Kidney (tissue), 14 donors: ENCODE data around the gene SEZ6L. TPM values are rescaled to one million over a fixed set of nuclear protein-coding genes. Genes with fewer than 3 reads are reported as not detected.

Experiments
- DNase-seq, 5 donors: peaks; one replicate each; pipeline ENCODE4 v3.0.0-alpha.2; 2013 to 2020
- FAIRE-seq: peaks from 2 replicates; lab custom pipeline; 2012; peaks lifted over from hg19 to GRCh38; lab: Jason Lieb, UNC
- H3K27ac ChIP-seq, 2 donors: one replicate each; pipeline ENCODE4 v1.7.0; 2013; ENCODE audit warnings: low read depth in 2 of 2, low read length in 2 of 2, inconsistent platforms in 1 of 2
- H3K27me3 ChIP-seq: one replicate; pipeline ENCODE4 v1.7.1; 2013; ENCODE audit warnings: low read length, inconsistent platforms; ENCODE audit not compliant: control insufficient read depth, insufficient read depth
- H3K36me3 ChIP-seq, 3 donors: one replicate each; pipeline versions ENCODE4 v1.7.0 to v1.7.1; 2013; ENCODE audit warnings: low read length in 3 of 3, control low read depth in 1 of 3, inconsistent platforms in 1 of 3; ENCODE audit not compliant: insufficient read depth in 3 of 3, control insufficient read depth in 2 of 3
- H3K4me1 ChIP-seq, 3 donors: one replicate each; pipeline versions ENCODE4 v1.7.0 to v1.7.1; 2013; ENCODE audit warnings: low read length in 3 of 3, inconsistent platforms in 1 of 3, low read depth in 1 of 3; ENCODE audit not compliant: control insufficient read depth in 2 of 3, insufficient read depth in 2 of 3
- H3K4me3 ChIP-seq, 3 donors: one replicate each; pipeline versions ENCODE4 v1.7.0 to v1.8.1; 2013; ENCODE audit warnings: low read length in 3 of 3, control low read depth in 1 of 3, inconsistent platforms in 1 of 3
- H3K9ac ChIP-seq, 3 donors: one replicate each; pipeline versions ENCODE4 v1.7.0 to v1.7.1; 2013; ENCODE audit warnings: low read length in 3 of 3, control low read depth in 1 of 3, inconsistent platforms in 1 of 3
- H3K9me3 ChIP-seq, 3 donors: one replicate each; pipeline versions ENCODE4 v1.7.0 to v1.7.1; 2013; ENCODE audit warnings: low read length in 3 of 3, control low read depth in 1 of 3, inconsistent platforms in 1 of 3; ENCODE audit not compliant: control insufficient read depth in 2 of 3, insufficient read depth in 1 of 3
- CTCF ChIP-seq: IDR thresholded peaks from 3 replicates; pipeline ENCODE4 v1.5.1; 2012; ENCODE audit warnings: mild to moderate bottlenecking, moderate library complexity, borderline replicate concordance; ENCODE audit not compliant: insufficient read depth; ENCODE audit errors: extremely low read depth
- intact Hi-C: fragments of 100-400 bp; cut with DNase I; formaldehyde crosslinking; loops from one replicate; pipeline ENCODE4 v1.11.1; 2022
- polyA plus RNA-seq: library from polyadenylated mRNA; stranded (reverse); fragments of 350-450 nt; fragmentation: Illumina TruSeq; extraction: RNeasy Lipid Tissue Mini Kit (QIAGEN cat#74804); gene quantifications from one replicate; pipeline ENCODE4 v1.2.3, GENCODE V29; 2014; ENCODE audit warnings: low read depth, low replicate concordance; ENCODE audit not compliant: insufficient read depth
- total RNA-seq: library from RNA; stranded (reverse); fragmentation: NEBNext Ultra II Directional; extraction: Animal tissue kit (Norgen Biotek cat#: 25700); gene quantifications from one replicate; pipeline ENCODE4 v1.2.1, GENCODE V29; 2021
- donor health status: control.
- donor health status: control.
- donor health status: control.
- donor health status: control.
- donor health status: control.
- donor health status: DM: yes; HTN: yes; CAD: no.
- donor health status: Normal renal cell carcinoma (clear cell type).

Gene SEZ6L
- total and polyA plus RNA-seq, 2 donors from 2014 or later, result 0.09 to 0.19 TPM

- H3K27ac ChIP-seq, result no peak overlapping the region
- TF ChIP-seq CTCF, result no peak
- no peak for DNase-seq
- H3K9me3 ChIP-seq, result no peaks in the 10 kb centered on the region
- no peak for FAIRE-seq
- no peaks in the 10 kb centered on the region for H3K4me1 ChIP-seq
- no peak overlapping the region for H3K9ac ChIP-seq
- no peaks in the 10 kb centered on the region for H3K27me3 ChIP-seq
- intact Hi-C loops, result no loop called here
- H3K4me3 ChIP-seq, result no peak overlapping the region
- no peaks in the 10 kb centered on the region for H3K36me3 ChIP-seq
Measured at GRCh38 chr22:26414347-26414746, 245.1 kb downstream of the SEZ6L start.

GRCh38 chr22:26416256-26416655 is 247.0 kb downstream of the SEZ6L start:
- intact Hi-C loops, result no loop called here
- H3K27ac ChIP-seq, result no peak overlapping the region
- DNase-seq (no peak), FAIRE-seq (no peak)
- H3K27me3 ChIP-seq, result no peaks in the 10 kb centered on the region
- no peak overlapping the region for H3K9ac ChIP-seq
- no peaks in the 10 kb centered on the region for H3K4me1 ChIP-seq
- H3K9me3 ChIP-seq, result no peaks in the 10 kb centered on the region
- no peak for TF ChIP-seq CTCF
- no peaks in the 10 kb centered on the region for H3K36me3 ChIP-seq
- no peak overlapping the region for H3K4me3 ChIP-seq

GRCh38 chr22:26416670-26417276 is 247.5 kb downstream of the SEZ6L start:
- DNase-seq (peak in 1 of 5 donors; percentile 23), FAIRE-seq (no peak)
- H3K9me3 ChIP-seq, result no peaks in the 10 kb centered on the region
- H3K36me3 ChIP-seq, result no peaks in the 10 kb centered on the region
- H3K9ac ChIP-seq, result no peak overlapping the region
- H3K4me1 ChIP-seq, result no peaks in the 10 kb centered on the region
- TF ChIP-seq CTCF, result no peak
- intact Hi-C loops, result no loop called here
- H3K4me3 ChIP-seq, result no peak overlapping the region
- H3K27me3 ChIP-seq, result no peaks in the 10 kb centered on the region
- H3K27ac ChIP-seq, result no peak overlapping the region

GRCh38 chr22:26417406-26417805 is 248.1 kb downstream of the SEZ6L start:
- intact Hi-C loops, result no loop called here
- Histone ChIP-seq H3K4me3 (no peak overlapping the region), H3K9ac (no peak overlapping the region), H3K27me3 (no peaks in the 10 kb centered on the region), H3K4me1 (no peaks in the 10 kb centered on the region), H3K27ac (no peak overlapping the region), H3K36me3 (no peaks in the 10 kb centered on the region), H3K9me3 (no peaks in the 10 kb centered on the region)
- DNase-seq (no peak), FAIRE-seq (no peak)
- TF ChIP-seq CTCF, result no peak
